GM04503 (cell line): ENCODE data around the gene GJD4.

Source experiments
- DNase-seq: peaks from one replicate; pipeline ENCODE4 v3.0.0-alpha.2; 2012; ENCODE audit warnings: low read depth

The GJD4 gene

GRCh38 chr10:35626971-35627507, 21.9 kb downstream of the GJD4 start:
- no peak for DNase-seq

- DNase-seq = no peak
Observed at GRCh38 chr10:35631404-35631803, 26.3 kb downstream of the GJD4 start.

DNA sequence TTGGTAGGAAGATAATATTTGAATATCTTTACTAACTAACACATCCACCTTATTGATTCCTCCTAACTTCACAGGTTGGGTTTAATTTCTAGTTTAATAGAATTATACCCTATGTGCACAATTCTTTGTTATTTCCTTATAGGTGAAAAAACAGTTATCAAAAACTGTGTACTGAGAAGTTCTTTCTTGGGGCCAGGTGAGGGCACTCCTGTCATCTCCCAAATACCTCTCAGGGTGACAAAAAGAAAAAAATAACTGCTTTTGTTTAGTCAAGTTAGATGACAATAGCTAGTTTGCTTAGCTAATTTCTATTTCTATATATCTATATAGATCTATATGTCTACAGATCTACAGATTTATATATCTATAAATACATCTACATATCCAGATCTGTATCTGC, 26.9 kb downstream of the GJD4 start:
- no peak for DNase-seq

GRCh38 chr10:35633006-35633980, 28.2 kb downstream of the GJD4 start:
- no peak for DNase-seq

GRCh38 chr10:35635576-35635975, 30.4 kb downstream of the GJD4 start:
- DNase-seq = no peak

DNA sequence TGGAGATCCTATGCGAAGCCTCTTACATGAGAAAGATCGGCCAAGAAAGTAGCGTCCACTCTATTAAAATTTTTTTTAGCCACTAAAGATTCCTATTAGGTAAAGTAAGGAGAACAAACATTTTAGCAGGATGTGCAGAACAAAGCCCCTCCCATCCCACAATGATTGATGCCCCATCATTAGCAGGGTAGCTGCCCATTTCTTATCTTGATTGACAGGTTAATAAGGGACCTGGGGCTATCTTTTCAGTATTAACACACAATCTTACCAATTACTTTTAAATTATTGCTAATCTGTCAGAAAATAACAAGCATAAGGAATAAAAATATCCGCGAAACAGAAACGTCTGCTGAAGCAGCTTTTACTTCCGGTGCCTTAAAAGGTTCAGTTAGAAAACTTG, 31.8 kb downstream of the GJD4 start:
- DNase-seq = no peak

- DNase-seq = no peak
Observed at GRCh38 chr10:35637462-35637861, 32.3 kb downstream of the GJD4 start.

DNA sequence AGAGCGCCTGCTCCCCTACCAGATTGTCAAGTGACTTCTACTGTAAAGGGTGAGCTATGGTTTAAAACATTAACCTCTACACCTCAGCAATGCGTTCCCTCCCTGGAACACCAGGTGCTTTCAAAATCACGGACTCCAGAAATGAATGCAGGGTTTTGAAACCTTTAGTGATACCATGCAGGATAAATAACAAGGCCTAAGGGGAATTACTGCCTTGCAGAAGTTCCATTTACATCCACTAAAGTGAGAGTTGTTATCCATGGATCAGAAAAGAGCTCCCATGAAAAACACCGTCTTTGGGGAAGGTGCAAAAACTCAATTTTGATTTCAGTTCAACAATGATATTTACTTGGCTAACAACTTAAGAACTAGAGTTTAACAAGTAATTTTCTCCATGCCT, 33.0 kb downstream of the GJD4 start:
- no peak for DNase-seq

- DNase-seq = no peak
Observed at GRCh38 chr10:35639021-35639727, 34.0 kb downstream of the GJD4 start.

DNA sequence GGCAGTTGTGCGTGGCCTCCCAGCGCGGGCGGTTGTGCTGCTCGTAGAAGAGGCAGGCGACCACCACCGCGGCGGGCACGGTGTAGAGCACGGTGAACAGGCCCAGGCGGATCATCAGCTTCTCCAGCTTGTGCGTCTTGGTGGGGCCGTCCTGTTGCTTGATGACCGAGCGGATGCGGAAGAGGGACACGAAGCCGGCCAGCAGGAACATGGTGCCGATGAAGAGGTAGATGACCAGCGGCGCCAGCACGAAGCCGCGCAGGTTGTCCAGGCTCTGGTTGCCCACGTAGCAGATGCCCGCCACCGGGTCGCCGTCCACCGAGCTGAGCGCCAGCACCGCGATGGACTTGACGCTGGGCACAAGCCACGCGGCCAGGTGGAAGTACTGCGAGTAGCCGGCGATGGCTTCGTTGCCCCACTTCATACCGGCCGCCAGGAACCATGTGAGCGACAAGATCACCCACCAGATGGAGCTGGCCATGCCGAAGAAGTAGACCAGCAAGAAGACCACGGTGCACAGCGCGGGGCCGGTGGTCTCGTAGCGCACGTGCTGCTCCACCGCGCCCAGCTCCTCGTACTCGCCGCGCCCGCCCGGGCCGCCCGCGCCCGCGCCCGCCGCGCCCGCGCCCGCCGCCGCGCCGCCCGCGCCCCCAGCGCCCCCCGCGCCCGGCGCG, 34.7 kb downstream of the GJD4 start:
- no peak for DNase-seq

GRCh38 chr10:35640474-35640873, 35.3 kb downstream of the GJD4 start:
- no peak for DNase-seq

GRCh38 chr10:35640951-35641675, 36.0 kb downstream of the GJD4 start:
- no peak for DNase-seq

DNA sequence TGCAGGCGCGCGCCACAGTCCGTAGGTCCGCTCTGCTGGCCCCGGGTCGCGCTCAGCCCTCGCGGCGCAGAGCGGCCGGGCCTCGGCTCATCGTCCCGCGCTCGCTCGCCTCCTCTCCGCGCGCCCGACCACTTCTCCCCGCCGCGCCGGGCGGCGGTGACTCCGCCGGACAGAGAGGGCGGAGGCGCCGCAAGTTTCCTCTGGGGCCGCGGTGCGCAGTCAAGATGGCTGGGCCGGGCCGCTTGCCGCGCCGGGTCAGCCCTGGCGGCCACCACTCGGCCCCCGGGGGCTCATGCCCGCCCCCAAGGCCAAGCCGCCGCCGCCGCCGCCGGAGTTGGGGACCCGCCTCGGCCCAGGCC, 36.5 kb downstream of the GJD4 start:
- no peak for DNase-seq

DNA sequence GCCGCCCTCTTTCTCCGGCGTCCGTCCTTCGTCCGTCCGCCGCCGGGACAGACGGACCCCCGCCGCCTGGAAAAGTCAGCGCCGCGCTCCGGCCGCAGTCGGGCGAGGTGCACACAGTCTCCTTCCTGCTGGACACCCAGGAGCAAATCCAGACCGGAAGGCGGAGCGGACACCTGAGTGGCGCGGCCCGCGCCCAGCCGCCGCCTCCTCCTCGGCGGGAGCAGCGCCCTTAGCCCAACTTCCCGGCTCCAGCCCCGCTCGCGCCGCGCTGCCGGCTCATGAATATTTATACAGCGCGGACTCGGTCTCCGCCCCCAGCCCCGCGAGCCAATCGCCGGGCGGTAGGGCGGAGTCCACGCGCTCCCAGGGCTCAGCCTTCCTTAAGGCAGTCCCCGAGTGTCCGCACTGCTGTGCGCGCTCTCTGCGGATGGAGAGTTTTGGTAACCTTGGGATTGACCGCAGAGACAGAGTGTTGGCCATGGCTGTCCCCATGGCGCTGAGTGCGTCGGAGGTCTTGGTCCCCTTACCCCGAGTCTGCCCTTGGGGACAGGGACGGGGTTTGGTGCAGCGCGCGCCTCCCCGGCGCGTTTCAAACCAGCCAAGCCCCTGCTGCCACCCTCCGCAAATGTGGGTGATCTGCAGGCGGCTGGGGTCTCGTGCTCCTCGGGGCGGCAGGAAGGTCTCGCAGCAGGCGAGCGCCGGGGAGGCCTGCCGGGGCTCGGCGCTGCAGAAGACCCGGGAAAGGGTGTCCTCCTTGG, 37.1 kb downstream of the GJD4 start, which contains the start of gene FZD8:
TSS of gene FZD8 (minus strand) at position 262 of the 758 bp plus-strand sequence. CDS start 867 bp downstream, outside the sequence.
- DNase-seq = peak; percentile 47

DNA sequence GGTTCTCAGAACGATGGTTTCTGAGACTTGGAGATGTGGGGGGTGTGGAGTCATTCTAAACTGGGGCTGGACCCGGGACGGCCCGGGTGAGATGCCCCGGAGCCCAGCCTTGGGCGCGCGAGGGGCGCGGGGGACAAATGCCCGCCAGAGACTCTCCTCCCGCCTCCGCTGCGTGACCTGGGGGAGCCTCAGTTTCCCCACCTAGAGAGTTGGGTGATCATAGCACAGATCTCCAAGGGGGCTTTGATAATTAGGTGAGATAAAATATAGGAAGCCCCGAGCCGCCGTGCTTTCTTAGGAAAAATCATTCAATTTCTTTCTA, 37.6 kb downstream of the GJD4 start:
- no peak for DNase-seq

- DNase-seq = no peak
Observed at GRCh38 chr10:35643151-35644049, 38.3 kb downstream of the GJD4 start.

- no peak for DNase-seq
Observed at GRCh38 chr10:35644050-35644950, 39.2 kb downstream of the GJD4 start.

- DNase-seq = no peak
Observed at GRCh38 chr10:35650894-35651293, 45.8 kb downstream of the GJD4 start.

DNA sequence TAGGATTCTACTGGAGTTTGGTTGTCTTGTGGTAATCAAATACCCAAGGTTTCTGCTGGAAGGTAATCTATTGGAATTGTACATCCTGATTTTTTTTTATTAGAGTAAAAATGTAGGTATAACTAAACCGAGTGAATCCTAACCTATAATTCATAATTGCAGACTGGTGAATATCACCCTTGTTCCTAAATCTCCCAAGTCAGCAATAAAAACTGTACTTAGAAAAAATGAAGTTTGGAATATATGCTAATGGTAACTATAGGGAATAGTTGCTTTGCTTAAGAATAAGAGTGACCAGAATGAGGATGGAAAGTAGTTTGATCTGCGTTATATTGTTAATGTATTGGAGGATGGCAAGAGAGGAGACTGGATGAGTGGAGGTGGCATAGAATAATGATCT, 47.7 kb downstream of the GJD4 start:
- DNase-seq = no peak
